Measurements from ENCODE around the gene DACT3. TPM values are rescaled to one million over a fixed set of nuclear protein-coding genes. Genes with fewer than 3 reads are reported as not detected.
A peak's percentile ranks its signal among the peaks of the same experiment; 100 is the strongest.

Gene DACT3
- total RNA-seq, 1 experiment from 2014 or later, result not detected

DNA sequence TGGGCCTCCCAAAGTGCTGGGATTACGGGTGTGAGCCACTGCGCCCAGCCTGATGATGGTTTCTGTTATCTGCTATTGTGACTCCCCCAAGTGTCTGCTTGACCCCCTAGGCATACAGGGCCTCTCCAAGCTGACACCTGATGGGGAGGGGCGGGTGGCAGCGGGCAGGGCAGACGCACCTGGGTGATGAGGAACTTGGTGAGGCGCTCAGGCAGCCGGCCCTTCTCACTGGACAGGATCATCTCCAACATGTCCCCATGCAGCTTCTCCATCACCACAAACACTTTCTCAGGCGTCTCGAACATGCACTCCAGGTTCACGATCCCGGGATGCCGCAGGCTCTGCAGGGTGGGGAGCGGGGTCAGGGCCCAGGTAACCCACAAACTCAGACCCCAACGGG lies 28.4 kb upstream of the DACT3 start:
- TF ChIP-seq, protein P1, sequence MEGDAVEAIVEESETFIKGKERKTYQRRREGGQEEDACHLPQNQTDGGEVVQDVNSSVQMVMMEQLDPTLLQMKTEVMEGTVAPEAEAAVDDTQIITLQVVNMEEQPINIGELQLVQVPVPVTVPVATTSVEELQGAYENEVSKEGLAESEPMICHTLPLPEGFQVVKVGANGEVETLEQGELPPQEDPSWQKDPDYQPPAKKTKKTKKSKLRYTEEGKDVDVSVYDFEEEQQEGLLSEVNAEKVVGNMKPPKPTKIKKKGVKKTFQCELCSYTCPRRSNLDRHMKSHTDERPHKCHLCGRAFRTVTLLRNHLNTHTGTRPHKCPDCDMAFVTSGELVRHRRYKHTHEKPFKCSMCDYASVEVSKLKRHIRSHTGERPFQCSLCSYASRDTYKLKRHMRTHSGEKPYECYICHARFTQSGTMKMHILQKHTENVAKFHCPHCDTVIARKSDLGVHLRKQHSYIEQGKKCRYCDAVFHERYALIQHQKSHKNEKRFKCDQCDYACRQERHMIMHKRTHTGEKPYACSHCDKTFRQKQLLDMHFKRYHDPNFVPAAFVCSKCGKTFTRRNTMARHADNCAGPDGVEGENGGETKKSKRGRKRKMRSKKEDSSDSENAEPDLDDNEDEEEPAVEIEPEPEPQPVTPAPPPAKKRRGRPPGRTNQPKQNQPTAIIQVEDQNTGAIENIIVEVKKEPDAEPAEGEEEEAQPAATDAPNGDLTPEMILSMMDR (IDR thresholded peaks at IDR 0.05; ENCODE audit: unreplicated experiment), result no peak
- no peak overlapping the region for H3K4me3 Mint-ChIP-seq (ENCODE audit: low read depth, unreplicated experiment)
- DNase-seq, result no peak
- intact Hi-C loops (cut with micrococcal nuclease; ENCODE audit: unreplicated experiment), result no loop called here
- no peaks in the 10 kb centered on the region for H3K27me3 Mint-ChIP-seq (ENCODE audit: unreplicated experiment)
- BruUV-seq (replicated peaks), result no TSS peak
- CTCF ChIA-PET, result interaction anchor here (0.6 kb wide), 1 partner anchor 151 kb away, joined by 3 read pairs; no protein-coding TSS in a partner anchor
- peaks cover 80% of the 10 kb centered on the region for H3K36me3 Mint-ChIP-seq (ENCODE audit: insufficient read depth, unreplicated experiment)
- no peak overlapping the region for H3K27ac Mint-ChIP-seq (ENCODE audit: unreplicated experiment)
- no peaks in the 10 kb centered on the region for H3K9me3 Mint-ChIP-seq (ENCODE audit: low read depth, unreplicated experiment)
- no peaks in the 10 kb centered on the region for H3K4me1 Mint-ChIP-seq (ENCODE audit: low read depth, unreplicated experiment)

DNA sequence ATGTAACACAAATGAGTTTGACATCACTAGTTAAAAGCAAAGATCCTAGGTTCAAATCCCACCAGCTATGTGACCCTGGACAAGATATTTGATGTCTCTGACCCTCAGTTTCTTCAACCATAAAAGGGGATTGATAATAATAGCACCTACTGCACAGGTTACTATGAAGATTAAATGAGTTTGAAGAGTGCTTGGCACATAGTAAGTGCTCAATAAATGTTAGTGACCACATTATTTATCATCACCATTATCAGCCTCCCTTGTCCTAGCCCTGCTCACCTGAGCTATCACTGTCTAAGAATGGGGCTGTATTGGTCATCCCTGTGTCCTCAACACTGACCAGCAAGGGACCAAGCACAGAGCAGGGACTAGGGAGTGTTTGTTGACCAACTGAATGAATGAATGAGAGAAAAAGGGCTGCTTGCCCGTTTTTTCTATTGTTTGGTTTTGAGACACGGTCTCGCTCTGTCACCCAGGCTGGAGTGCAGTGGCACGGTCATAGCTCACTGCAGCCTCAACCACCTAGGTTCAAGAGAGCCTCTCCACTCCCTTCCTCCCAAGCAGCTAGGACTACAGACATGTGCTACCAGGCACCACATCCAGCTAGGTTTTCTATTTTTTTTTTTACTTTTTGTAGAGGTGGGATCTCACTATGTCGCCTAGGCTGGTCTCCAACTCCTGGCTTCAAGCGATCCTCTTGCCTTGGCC lies 26.6 kb upstream of the DACT3 start:
- DNase-seq, result no peak
- TF ChIP-seq, protein P1 (IDR thresholded peaks at IDR 0.05; ENCODE audit: unreplicated experiment), result no peak
- intact Hi-C loops (cut with micrococcal nuclease; ENCODE audit: unreplicated experiment), result no loop called here
- H3K9me3 Mint-ChIP-seq (ENCODE audit: low read depth, unreplicated experiment), result no peaks in the 10 kb centered on the region
- no TSS peak for BruUV-seq (replicated peaks)
- no peak overlapping the region for H3K4me3 Mint-ChIP-seq (ENCODE audit: low read depth, unreplicated experiment)
- H3K4me1 Mint-ChIP-seq (ENCODE audit: low read depth, unreplicated experiment), result no peaks in the 10 kb centered on the region
- peaks cover 78% of the 10 kb centered on the region for H3K36me3 Mint-ChIP-seq (ENCODE audit: insufficient read depth, unreplicated experiment)
- H3K27ac Mint-ChIP-seq (ENCODE audit: unreplicated experiment), result no peak overlapping the region
- H3K27me3 Mint-ChIP-seq (ENCODE audit: unreplicated experiment), result no peaks in the 10 kb centered on the region
- CTCF ChIA-PET, result interaction anchor here (0.5 to 0.6 kb wide), 2 partner anchors 64 to 591 kb away, joined by 3 read pairs; no protein-coding TSS in a partner anchor

DNA sequence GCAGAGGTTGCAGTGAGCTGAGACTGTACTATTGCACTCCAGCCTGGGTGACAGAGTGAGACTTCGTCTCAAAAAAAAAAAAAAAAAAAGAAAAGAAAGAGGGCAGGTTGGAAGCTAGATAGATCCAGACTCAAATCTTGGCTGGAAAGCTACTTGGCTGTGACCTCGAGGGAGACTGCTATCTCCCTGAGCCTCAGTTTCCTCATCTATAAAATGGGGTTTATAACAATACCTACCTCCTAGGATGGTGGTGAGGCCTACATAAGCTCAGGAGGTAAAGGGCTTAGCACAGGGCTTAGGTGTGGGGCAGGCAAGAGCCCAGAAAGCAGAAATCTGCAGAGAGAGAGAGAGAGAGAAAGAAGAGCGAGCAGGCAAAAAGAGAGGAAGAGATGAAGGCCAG lies 24.2 kb upstream of the DACT3 start:
- Mint-ChIP-seq H3K4me1 (ENCODE audit: low read depth, unreplicated experiment) (no peaks in the 10 kb centered on the region), H3K36me3 (ENCODE audit: insufficient read depth, unreplicated experiment) (peaks cover 75% of the 10 kb centered on the region), H3K9me3 (ENCODE audit: low read depth, unreplicated experiment) (no peaks in the 10 kb centered on the region), H3K27ac (ENCODE audit: unreplicated experiment) (no peak overlapping the region), H3K27me3 (ENCODE audit: unreplicated experiment) (no peaks in the 10 kb centered on the region), H3K4me3 (ENCODE audit: low read depth, unreplicated experiment) (no peak overlapping the region)
- no peak for DNase-seq
- intact Hi-C loops (cut with micrococcal nuclease; ENCODE audit: unreplicated experiment), result no loop called here
- TF ChIP-seq, protein P1 (IDR thresholded peaks at IDR 0.05; ENCODE audit: unreplicated experiment), result no peak
- no TSS peak for BruUV-seq (replicated peaks)
- CTCF ChIA-PET, result interaction anchor here (0.6 to 0.8 kb wide), 2 partner anchors 23 to 224 kb away, joined by 3 read pairs; no protein-coding TSS in a partner anchor

DNA sequence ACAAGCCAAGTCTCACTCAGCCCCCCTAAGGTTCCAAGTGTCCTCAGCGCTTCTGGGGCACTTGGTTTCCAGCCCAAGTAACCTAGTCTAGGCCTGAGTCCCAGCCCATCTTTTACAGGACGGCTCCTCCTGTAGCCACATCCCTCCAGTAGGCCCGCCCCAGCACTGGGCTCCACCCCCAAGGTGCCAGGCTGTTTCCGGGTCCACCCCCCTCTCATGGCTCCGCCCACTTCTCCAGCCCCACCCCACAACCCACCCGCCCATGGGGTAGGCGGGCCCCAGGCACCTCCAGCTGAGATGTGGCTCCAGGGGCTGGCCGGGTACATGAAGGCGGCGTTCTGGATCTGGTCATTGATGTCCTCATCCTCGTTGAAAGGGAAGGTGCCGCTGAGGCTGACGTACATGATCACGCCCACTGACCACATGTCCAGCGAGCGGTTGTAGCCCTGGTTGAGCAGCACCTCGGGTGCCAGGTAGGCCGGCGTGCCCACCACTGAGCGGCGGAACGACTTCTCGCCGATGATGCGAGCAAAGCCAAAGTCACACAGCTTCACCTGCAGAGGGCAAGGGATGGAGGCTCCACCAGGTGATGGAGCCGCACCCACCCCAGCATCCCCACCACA lies 17.2 kb upstream of the DACT3 start:
- H3K36me3 Mint-ChIP-seq (ENCODE audit: insufficient read depth, unreplicated experiment), result peaks cover 77% of the 10 kb centered on the region
- H3K27me3 Mint-ChIP-seq (ENCODE audit: unreplicated experiment), result no peaks in the 10 kb centered on the region
- CTCF ChIA-PET, result no interaction called here
- no peaks in the 10 kb centered on the region for H3K4me1 Mint-ChIP-seq (ENCODE audit: low read depth, unreplicated experiment)
- no peak overlapping the region for H3K4me3 Mint-ChIP-seq (ENCODE audit: low read depth, unreplicated experiment)
- TF ChIP-seq, protein P1 (IDR thresholded peaks at IDR 0.05; ENCODE audit: unreplicated experiment), result no peak
- no TSS peak for BruUV-seq (replicated peaks)
- intact Hi-C loops (cut with micrococcal nuclease; ENCODE audit: unreplicated experiment), result no loop called here
- no peak overlapping the region for H3K27ac Mint-ChIP-seq (ENCODE audit: unreplicated experiment)
- no peaks in the 10 kb centered on the region for H3K9me3 Mint-ChIP-seq (ENCODE audit: low read depth, unreplicated experiment)
- DNase-seq, result peak; percentile 55
